ENCODE data around the gene WDR33.

- TF ChIP-seq NFIC (IDR thresholded peaks at IDR 0.05) (no peak), TCF12 (IDR thresholded peaks at IDR 0.05; ENCODE audit: low read depth) (no peak), EGR1 (IDR thresholded peaks at IDR 0.05) (no peak), EP300 (IDR thresholded peaks at IDR 0.05; ENCODE audit: borderline replicate concordance) (no peak), ZBTB7A (IDR thresholded peaks at IDR 0.05; ENCODE audit: low read depth) (no peak), CREB1 (IDR thresholded peaks at IDR 0.05; ENCODE audit: low read depth) (no peak), RAD21 (IDR thresholded peaks at IDR 0.05; ENCODE audit: low read depth) (no peak), YY1 (IDR thresholded peaks at IDR 0.05; ENCODE audit: low read depth) (no peak), USF1 (IDR thresholded peaks at IDR 0.05) (no peak)
- TF ChIP-seq, protein P1, sequence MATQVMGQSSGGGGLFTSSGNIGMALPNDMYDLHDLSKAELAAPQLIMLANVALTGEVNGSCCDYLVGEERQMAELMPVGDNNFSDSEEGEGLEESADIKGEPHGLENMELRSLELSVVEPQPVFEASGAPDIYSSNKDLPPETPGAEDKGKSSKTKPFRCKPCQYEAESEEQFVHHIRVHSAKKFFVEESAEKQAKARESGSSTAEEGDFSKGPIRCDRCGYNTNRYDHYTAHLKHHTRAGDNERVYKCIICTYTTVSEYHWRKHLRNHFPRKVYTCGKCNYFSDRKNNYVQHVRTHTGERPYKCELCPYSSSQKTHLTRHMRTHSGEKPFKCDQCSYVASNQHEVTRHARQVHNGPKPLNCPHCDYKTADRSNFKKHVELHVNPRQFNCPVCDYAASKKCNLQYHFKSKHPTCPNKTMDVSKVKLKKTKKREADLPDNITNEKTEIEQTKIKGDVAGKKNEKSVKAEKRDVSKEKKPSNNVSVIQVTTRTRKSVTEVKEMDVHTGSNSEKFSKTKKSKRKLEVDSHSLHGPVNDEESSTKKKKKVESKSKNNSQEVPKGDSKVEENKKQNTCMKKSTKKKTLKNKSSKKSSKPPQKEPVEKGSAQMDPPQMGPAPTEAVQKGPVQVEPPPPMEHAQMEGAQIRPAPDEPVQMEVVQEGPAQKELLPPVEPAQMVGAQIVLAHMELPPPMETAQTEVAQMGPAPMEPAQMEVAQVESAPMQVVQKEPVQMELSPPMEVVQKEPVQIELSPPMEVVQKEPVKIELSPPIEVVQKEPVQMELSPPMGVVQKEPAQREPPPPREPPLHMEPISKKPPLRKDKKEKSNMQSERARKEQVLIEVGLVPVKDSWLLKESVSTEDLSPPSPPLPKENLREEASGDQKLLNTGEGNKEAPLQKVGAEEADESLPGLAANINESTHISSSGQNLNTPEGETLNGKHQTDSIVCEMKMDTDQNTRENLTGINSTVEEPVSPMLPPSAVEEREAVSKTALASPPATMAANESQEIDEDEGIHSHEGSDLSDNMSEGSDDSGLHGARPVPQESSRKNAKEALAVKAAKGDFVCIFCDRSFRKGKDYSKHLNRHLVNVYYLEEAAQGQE (IDR thresholded peaks at IDR 0.05; ENCODE audit: low read depth) = no peak
- TF ChIP-seq, protein P2, sequence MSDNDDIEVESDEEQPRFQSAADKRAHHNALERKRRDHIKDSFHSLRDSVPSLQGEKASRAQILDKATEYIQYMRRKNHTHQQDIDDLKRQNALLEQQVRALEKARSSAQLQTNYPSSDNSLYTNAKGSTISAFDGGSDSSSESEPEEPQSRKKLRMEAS (IDR thresholded peaks at IDR 0.05) = no peak
Measured at GRCh38 chr2:127783101-127783500, 27.9 kb downstream of the WDR33 start.

All from Ishikawa (cell line).